CD4-positive, alpha-beta T cell treated with Interferon gamma for 1 hour (primary cell): ENCODE data around the gene HAGHL.

ENCODE experiments used
- DNase-seq: peaks from one replicate; pipeline ENCODE4 v3.0.0-alpha.2; 2020

The HAGHL gene

GRCh38 chr16:708959-709358 lies 17.9 kb upstream of the HAGHL start:
- no peak for DNase-seq

GRCh38 chr16:709566-710499 lies 17.1 kb upstream of the HAGHL start:
- DNase-seq: no peak

GRCh38 chr16:710500-711075 lies 16.3 kb upstream of the HAGHL start:
- no peak for DNase-seq

GRCh38 chr16:711084-711483 lies 15.8 kb upstream of the HAGHL start:
- no peak for DNase-seq

- peak; percentile 75 for DNase-seq
Observed at GRCh38 chr16:711548-712320, 15.2 kb upstream of the HAGHL start.

- DNase-seq: peak; percentile 31
Observed at GRCh38 chr16:712740-713250, 14.1 kb upstream of the HAGHL start.

- DNase-seq: no peak
Observed at GRCh38 chr16:714079-714478, 12.8 kb upstream of the HAGHL start.

- DNase-seq: peak; percentile 84
Observed at GRCh38 chr16:714558-715476, 12.1 kb upstream of the HAGHL start, which contains the start of gene METRN. Gene METRN, plus strand, starts transcription at chr16:715118. Its CDS starts 172 bp downstream, at chr16:715290.

- no peak for DNase-seq
Observed at GRCh38 chr16:715477-716199, 11.3 kb upstream of the HAGHL start.

GRCh38 chr16:716200-716568 lies 10.7 kb upstream of the HAGHL start:
- no peak for DNase-seq

- no peak for DNase-seq
Observed at GRCh38 chr16:716768-717325, 10.1 kb upstream of the HAGHL start.

GRCh38 chr16:717450-718245 lies 9.3 kb upstream of the HAGHL start:
- DNase-seq: no peak

GRCh38 chr16:718389-718788 lies 8.5 kb upstream of the HAGHL start:
- DNase-seq: no peak

GRCh38 chr16:718922-719321 lies 8.0 kb upstream of the HAGHL start:
- no peak for DNase-seq

- DNase-seq: no peak
Observed at GRCh38 chr16:719815-720446, 7.0 kb upstream of the HAGHL start.

- no peak for DNase-seq
Observed at GRCh38 chr16:720447-720989, 6.4 kb upstream of the HAGHL start.

- DNase-seq: peak; percentile 84
Observed at GRCh38 chr16:720990-721764, 5.7 kb upstream of the HAGHL start, which contains the start of gene ANTKMT. Gene ANTKMT, plus strand, starts transcription at chr16:721146. Its CDS starts 129 bp downstream, at chr16:721275.

- DNase-seq: no peak
Observed at GRCh38 chr16:721765-722540, 5.0 kb upstream of the HAGHL start.
